HCEC 1CT (cell line): ENCODE measurements around the gene WNT7B.

Source experiments
- DNase-seq: peaks from one replicate; pipeline ENCODE4 v3.0.0-alpha.2; 2017

Gene WNT7B

DNA sequence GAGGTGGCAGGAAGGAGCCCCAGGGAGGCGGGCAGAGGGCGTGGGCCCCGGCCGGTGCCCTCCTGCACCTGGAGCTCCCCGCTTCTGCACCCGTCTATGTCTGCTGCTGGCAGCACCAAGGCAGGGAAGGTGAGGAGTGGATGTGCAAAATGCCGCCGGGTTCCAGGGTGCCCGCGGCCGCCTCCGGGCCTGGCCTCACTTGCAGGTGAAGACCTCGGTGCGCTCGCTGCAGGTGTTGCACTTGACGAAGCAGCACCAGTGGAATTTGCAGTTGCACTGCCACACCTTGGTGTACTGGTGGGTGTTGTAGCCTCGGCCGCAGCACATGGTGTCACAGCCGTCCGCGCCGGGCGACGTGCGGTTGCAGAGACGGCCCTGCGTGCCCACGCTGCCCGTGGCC, 54.3 kb downstream of the WNT7B start:
- DNase-seq: no peak

DNA sequence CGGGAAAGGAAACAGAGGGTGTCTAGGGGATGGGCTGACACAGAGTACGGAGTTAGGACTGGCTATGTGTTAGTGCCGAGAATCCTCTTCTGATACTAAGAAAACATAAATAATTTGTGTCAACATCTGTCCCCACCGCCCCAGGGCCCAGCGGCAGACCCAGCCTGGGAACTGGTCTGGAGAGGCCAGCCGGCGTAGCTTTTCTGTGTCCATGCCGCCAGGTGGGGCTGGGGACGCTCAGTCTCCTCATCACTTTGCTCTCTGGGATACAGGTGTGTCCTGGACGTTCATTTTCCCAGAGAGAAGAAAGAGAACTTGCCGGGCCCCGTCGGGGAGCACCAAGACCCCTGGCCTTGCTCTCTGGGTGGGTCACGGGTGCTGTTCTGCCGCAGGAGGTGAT, 54.7 kb downstream of the WNT7B start:
- DNase-seq: no peak

DNA sequence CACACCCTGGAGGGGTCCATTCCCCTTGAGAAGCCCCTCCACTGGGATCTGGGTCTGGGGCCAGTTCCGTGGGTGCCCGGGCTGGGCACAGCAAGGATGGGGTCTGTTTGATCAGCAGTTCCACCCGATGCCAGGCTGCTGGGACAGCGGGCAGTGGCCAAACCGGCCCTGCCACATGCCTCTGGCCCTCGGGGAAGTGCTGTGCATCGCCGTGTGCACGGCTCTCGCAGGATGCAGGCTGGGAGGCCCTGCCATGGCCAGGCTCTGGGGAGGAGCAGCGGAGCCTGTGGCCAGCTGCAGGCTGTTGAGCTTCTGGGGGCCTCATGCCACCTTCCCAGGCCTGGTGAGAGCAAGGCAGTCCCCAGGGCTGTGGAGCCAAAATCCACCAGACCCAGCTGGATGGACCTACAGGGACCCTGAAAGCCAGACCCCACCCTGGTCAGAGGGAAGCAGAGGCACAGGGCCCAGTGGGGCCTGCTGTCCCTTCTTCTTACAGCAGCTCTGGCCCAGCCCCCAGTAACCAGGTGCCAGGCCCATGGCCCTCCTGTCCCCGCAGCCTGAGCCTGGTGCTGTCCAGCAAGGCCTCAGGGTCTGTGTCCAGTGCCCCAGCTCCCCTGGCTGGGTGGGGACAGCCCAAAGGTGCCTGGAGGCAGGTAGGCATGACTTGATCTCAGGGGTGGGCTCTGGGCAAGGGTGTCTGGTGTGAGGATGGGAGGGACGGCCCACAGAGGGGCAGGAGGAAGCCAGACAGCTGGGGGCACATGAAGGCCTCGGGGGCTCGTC, 57.3 kb downstream of the WNT7B start:
- DNase-seq: no peak

DNA sequence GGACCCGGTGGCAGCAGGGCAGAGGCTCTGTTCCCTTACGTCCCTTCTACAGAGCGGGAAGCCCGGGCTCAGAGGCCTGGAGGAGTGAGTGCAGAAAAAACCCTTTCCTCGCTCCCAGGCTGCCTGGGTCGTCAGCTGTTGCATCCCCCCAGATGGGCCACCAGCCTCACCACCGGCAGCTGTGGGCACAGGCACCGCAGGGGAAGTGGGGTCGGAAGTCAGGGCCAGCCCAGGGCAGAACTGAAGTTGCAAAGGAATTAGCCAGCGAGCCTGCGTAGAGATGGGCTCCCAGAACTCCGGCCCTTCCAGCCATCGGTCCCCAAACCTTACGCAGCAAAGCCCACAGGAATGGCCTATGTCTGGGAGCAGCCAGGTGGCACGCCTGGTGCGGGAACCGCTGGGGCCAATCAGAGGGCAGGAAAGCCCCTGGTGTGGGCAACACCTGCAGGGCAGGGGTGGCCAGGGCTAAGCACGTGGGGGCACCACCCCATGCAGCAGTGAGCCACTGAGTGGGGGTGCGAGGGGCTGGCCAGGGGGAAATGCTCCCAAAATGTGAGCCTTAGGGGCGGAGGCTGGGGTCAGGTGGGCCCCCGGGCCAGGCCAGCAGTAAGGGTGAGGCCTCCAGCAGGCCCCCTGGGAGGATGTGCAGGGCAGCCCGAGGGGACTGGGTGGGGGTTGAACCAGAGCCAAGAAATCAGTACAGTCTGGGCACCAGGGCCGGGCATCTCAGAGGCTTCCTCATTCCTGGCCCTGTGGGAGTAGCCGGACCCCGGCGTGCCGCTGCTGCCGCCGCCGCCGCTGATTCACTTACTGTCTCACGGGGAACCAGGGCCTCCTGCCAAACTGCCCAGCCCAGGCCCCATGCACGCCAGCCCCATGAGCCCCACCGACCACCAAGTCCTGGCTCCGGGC, 58.2 kb downstream of the WNT7B start:
- no peak for DNase-seq

DNA sequence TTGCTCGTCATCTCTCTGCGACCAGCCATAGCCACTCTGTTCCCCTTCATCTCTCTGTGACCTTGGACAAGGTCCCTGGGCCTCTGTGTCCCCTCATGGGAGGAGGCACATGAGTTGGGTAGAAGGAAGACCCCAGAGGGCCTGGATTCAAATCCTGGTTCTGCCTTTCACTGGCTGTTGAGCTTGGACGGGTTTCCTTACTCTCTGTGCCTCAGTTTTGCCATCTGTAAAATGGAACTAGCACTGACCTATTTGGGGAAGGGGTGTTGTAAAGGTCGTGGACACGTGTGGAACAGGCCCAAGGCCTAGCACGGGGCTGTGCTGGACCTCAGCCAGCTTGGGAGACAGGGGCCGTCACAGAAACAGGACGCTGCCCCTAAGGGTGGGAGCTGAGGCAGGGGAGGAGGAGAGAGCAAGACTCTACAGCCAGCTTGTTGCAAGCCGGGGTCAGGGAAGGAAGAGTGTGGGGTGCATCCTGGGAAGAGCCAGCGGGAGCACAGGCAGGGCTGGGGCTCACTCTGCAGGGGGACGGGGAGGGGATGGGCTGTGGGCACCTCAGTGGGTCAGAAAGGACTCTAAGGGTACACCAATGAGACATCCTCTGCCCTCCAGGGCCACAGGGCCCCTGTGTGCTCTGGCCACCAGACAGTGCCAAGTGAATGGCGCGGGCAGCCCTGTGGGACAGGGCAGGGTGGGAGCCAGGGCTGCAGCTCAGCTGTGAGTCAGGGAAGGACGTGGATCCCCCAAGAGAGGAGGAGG, 59.1 kb downstream of the WNT7B start:
- no peak for DNase-seq

DNA sequence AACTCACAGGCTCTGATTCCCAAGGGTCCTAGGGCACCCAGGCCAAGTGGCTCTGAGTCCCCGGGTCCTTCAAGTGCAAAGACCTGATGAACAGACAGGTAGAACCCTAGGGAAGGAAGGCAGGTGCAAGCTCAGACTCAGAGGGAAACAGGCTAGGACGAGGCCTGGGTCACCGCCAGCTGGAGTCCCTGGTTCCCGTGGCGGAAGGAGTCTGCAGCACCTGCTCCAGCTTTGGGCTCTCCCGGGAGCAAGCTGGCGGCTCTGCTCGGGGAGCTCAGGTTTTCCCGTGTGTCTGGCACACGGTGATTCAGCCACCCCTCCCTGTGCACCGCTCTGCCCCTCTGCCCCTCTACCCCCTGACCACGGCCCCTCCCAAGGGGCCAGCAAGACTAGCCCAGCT, 59.8 kb downstream of the WNT7B start:
- no peak for DNase-seq

DNA sequence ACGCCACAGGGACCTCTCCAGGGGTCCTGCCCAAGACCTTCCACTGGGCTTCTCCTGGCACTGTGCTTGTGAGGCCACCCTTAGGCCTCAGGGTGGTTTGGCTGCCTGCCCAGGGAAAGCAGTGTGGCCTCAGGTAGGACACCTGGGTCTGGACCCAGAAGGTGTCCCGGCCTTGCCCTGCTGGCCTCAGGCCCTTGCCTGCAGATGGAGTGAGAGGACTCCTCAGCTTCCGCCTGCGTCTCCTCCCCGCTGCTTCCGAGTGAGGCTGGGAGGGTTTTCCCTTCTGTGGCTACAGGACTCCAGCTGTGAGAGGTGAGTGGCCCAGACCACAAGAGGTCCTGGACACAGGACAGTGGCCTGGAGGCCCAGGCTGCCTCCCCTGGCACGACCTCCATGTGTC, 60.4 kb downstream of the WNT7B start:
- no peak for DNase-seq

DNA sequence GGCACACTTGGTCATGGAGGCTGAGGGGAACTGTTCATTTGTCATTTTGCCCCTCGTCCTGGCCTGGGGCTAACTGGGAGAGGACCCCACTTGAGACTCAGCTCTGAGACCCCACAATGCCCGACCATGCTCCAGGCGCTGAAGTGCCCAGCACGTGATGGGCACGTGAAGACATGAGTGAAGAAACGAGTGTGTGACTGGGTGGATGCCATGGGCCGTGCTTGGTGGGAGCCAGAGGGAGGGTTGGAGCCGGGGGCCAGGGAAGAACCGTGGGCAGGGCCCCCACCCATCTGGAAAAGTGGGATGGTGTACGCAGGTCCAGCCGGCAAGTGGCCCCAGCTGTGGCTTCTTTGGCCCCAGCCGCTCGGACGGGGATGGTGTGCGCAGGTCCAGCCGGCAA, 61.1 kb downstream of the WNT7B start:
- DNase-seq: no peak

DNA sequence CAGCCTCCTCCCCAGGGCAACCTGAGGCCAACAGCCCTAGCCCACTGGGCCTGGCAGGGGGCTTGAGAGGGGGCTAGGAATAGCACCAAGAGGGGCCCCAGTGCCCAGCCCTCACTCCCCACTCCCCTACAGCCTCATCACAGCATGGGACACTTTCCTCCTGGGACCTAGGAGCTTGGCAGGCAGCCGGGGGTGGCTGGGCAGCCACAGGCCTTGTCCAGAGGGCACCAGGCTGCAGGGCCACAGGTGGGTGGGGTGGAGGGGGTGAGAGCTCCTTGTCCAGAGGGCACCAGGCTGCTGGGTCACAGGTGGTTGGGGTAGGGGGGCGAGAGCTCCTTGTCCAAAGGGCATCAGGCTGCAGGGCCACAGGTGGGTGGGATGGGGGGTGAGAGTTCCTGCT, 61.8 kb downstream of the WNT7B start:
- no peak for DNase-seq

DNA sequence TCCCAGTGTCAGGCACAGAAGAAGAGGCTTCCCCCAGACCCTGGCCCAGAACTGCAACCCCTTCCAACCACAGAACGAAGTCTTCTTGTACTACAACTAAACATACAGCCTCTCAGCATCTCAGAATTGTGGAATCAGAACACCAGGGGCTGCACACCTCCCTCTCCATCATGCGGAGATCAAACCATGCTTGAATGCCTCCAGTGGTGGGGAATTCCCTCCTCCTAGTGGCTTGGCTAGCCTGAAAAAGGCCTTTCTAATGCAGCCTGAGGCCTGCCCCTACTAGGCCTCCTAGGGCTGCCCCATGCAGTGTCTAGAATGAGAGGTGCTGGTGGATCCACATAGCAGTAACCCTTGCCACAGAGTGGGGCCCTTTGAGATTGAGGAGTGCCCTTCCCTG, 62.7 kb downstream of the WNT7B start:
- no peak for DNase-seq

DNA sequence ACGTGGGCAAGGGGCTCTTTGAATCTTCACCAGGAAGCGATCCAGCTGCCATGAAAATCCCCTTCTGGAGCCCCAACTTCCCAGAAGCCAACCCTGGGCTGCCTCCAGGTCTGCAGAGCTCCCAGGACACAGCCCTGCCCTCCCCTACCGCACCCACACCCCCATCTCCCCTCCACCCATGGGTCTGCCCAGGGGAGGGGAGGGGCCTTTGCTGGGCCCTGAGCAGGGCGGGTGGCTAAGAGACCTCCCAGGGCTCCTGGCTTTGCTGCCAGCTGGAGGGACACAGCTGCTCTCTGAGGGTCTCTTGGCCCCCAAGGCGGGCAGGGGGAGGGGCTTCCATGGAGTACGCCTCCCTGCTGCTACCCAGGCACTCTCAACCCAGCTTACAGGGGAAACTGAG, 64.1 kb downstream of the WNT7B start:
- no peak for DNase-seq

DNA sequence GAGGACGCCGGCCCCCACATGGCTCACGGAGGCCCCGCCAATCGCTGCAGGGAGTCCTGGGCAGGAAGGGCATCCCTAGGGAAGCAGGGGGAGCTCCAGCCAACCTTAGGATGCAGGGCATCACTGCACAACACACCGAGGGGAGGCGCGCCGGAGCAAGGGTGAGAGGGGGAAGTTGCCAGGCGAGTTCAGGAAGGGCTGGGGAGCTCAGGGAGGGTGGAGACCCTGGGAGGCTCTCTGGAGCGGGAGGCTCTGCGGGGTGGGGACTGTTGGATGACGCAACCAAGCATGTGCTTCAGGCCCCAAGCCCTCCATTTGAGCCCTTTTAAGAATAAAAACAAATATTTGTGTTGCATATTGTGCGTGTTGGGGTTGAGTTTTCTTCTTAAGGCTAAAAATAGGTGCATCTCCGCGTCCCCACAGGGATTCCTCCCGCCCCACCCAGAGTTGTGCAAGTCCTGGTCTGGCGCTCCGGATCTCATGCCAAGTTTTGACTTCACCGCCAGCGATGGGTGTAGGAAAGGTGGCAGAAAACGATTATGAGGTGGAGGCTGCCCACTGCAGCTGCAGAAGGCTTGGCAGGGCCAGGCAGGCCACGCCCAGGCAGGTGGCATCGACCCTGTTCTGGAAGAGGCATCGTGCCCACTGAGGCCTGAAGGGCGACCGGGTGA, 65.2 kb downstream of the WNT7B start:
- no peak for DNase-seq

DNA sequence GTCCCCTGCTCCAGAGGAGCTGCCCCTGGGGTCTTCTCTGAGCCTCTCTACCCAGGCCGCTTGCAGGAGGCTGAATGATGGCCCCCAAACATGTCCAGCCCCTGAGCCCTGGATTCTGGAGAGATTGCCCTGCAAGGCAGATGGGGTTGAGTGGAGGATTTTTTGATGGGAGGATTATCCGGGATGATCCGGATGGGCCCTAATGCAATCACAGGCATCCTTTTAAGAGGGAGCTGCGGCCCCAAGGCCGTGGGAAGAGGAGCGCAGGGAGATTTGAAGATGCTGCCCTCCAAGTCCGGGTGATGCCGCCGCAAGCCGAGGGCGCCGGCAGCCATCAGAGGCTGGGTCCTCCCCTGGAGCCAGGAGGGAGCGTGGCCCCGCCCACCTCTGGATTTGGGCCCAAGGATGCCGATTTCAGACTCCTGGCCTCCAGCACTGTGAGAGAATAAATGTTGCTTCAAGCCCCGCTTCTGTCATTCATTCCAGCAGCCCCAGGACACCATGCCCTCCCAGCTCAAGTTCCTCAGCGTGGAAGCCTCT, 66.0 kb downstream of the WNT7B start:
- DNase-seq: no peak

DNA sequence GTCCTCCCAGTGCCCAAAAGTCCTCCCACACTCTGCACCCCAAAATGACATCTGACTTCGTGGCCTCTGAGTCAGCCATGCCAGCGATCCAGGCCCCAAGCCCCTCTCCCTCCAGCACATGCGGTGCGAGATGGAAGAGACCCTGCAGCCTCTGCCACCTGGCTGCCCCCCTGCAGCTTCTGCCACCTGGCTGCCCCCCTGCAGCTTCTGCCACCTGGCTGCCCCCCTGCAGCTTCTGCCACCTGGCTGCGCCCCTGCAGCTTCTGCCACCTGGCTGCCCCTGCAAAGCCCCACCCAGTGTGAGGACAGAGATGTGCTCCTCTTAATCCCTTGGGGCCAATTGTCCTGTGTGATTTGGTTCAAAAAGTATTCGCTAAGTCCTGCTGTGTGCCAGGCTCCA, 68.0 kb downstream of the WNT7B start:
- no peak for DNase-seq

DNA sequence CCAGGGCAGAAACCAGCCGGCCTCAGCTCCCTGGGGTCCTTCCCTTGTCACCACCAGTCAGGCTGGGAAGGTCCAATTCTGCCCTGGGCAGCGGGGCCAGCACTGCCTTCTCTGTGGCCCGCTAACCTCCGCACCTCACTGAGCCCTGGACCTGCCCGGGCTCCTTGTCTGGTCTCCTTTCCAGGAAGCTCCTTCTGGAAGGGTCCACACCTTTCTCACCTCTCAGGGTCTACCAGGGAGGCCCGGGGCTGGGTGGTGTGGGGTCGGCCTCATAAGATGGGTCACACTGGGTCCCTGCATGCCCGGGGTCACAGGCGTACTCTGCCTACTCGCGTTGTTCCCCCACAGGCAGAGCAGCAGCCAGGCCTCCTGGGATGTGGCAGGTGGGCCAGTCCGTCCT, 69.0 kb downstream of the WNT7B start:
- no peak for DNase-seq

DNA sequence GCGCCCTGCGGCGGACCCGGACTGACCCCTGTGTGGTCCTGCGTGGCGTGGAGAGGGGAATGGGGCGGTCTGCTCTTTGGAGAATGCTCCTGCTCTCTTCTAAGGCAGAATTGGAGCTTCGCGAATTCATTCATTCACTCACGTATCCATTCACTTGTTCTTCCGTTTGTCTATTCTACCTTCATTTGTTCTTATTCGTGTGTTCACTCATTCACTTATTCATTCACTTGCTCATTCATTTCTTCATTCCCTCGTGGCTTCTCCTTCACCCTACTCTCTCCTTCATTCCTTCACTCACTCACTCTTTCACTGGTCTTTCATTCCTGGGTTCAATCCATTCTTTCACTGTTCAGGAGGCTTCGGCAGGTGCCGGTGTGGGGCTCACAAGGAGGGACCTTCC, 69.6 kb downstream of the WNT7B start:
- DNase-seq: no peak

DNA sequence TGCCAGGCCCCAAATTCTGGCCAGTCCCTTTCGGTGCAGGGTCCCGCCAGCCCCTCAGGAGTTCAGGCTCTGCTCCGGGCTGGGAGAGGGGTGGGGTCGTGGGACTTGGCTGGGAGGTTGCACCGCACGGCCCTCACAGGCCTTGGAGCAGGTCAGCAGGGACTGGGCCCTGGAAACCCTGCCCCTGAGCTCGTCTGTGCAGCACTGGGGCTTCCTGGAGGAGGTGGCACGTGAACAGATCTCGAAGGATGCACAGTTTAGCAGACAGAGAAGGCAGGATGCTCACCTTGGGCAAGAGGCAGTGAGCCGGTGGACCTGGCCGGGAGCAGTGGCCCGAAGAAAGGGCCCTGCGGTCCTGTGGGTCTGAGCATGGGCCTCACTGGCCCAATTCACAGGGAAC, 70.0 kb downstream of the WNT7B start:
- no peak for DNase-seq

DNA sequence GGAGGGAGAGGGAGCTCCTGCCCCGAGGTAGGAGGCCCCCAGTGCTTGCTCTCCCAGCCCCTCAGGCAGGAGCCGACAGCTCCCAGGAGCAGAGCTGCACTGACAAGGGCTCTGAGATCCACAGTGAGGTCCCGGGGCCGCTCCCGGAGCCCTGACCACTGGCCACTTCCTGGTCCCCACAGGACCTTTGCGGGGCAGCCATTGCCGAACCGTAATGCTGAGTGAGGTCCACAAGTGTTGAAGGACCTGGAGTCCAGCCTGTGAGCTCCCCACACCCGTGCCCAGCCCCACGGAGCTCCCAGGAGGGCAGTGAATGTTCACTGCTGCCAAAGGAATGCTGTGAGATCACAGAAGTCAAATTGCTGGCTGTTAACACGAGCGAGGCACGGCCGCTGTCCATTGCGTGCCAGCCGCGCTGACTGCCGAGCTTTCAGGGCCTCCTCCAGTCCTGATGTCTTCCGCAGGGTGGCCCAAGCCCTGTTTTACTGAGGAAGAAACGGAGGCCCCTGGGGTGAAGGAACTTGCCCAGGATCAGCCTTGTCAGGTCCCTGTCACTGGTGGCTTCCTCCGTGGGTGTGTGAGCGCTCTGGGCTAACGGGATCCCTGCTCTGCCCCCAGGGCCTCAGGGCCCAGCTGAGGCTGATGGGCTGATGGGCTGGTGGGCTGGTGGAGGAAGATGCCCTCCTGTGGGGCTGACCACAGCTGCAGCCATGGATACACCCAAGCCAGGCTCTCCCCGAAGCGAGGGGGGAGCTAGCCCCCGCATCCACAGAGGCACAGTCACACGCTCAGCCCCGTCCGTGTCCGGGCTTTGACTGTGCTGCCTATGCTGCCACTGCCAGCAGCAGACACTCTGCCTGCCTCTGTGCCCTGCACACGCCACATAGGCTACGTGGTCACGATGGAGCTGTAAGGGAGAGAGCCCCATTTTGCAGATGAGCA, 70.8 kb downstream of the WNT7B start:
- no peak for DNase-seq

DNA sequence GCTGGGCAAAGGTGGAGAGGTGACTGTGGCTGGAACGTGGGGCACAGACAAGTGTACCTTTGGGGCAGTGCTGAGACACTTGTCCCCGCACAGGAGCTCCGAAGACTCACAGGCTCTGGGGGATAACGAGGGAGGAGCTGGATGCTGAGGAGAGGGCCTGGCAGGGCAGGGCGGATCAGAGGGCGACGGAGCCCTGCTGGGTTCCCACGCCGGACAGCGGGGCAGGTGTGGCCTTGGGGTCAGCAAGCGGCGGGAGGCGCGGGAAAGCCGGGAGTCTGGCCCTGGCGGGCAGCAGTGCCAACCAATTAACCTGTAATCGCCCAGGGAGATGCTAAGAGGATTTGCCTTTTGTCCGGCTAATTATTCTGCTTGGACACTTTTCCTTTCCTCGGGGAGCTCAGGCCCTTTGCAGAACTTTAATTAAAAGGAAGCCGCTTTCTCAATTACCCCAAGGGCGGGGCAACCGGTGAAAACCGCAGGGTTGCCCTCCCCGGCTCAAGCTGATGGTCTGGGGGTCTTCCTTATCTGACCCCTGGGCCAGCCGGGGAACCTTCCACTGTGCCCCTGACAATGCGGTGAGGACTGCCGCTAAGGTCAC, 71.5 kb downstream of the WNT7B start:
- no peak for DNase-seq

DNA sequence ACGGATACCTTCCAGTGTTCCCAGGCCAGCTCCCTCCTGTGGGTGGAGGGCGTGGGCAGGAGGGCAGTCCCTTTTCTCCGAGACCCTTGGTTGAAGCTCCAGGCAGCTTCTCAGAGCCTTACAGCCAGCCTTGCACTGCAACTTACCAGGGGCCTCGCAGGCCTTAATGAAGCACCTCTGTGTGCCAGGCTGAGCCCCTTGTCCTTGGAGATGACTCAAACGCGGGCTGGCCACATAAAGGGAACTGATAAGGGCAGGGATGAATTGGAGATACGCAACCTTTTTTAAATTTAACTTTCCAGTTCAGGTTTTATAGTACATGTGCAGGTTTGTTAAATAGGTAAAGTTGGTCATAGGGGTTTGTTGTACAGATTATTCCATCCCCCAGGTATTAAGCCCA, 72.7 kb downstream of the WNT7B start:
- no peak for DNase-seq
